DND-41 (cell line): ENCODE measurements around the gene RPS29.

Experiments used
- EZH2 ChIP-seq: IDR thresholded peaks from 3 replicates; pipeline ENCODE4 v1.6.1; 2012; ENCODE audit warnings: borderline replicate concordance, low read depth, mild to moderate bottlenecking, moderate library complexity, low read length, inconsistent platforms; ENCODE audit not compliant: severe bottlenecking
- TF ChIP-seq, protein P1 (sequence below): IDR thresholded peaks from 2 replicates; pipeline ENCODE4 v1.5.1; 2012; ENCODE audit warnings: borderline replicate concordance, low read length, moderate library complexity, mild to moderate bottlenecking; ENCODE audit not compliant: poor library complexity, severe bottlenecking; ENCODE audit errors: extremely low read depth

DNA sequence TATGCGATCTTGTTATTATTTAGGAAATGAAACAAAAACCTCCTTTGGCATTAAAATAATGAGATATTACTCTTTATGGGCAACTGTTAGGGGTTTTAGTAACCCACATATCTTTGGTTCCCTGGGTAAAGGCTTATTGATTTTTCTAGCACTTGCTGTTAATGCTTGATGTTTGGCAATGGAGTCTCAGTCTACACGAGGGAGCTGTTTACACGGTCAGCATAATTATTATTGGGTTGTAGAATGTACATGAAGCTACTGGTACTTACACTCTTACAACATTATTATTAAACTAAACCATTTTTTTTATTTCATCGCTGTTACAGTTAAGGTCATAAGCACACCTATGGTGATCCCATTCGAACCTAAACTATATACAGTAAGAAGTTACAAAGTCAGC, 12.1 kb downstream of the RPS29 start:
- TF ChIP-seq, protein P1, sequence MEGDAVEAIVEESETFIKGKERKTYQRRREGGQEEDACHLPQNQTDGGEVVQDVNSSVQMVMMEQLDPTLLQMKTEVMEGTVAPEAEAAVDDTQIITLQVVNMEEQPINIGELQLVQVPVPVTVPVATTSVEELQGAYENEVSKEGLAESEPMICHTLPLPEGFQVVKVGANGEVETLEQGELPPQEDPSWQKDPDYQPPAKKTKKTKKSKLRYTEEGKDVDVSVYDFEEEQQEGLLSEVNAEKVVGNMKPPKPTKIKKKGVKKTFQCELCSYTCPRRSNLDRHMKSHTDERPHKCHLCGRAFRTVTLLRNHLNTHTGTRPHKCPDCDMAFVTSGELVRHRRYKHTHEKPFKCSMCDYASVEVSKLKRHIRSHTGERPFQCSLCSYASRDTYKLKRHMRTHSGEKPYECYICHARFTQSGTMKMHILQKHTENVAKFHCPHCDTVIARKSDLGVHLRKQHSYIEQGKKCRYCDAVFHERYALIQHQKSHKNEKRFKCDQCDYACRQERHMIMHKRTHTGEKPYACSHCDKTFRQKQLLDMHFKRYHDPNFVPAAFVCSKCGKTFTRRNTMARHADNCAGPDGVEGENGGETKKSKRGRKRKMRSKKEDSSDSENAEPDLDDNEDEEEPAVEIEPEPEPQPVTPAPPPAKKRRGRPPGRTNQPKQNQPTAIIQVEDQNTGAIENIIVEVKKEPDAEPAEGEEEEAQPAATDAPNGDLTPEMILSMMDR: no peak
- no peak for TF ChIP-seq EZH2
